HL-60 (cell line): ENCODE data around the gene MOGAT3.

ENCODE experiments used
- DNase-seq, 2 experiments: peaks; one replicate each; pipeline ENCODE4 v3.0.0-alpha.2; 2010 to 2020; ENCODE audit warnings: low read depth in 1 of 2, low spot score in 1 of 2
- H3K27ac ChIP-seq: fragments of 250-450 bp; sonication (Bioruptor Pico); replicated peaks from 2 replicates; pipeline ENCODE4 v1.5.1; 2020; ENCODE audit warnings: mild to moderate bottlenecking, moderate library complexity
- H3K27me3 ChIP-seq: fragments of 250-450 bp; sonication (Bioruptor Pico); 2 replicates; pipeline ENCODE4 v1.5.1; 2021; ENCODE audit warnings: mild to moderate bottlenecking, moderate library complexity; ENCODE audit not compliant: insufficient read depth, poor library complexity, severe bottlenecking
- H3K4me3 ChIP-seq: replicated peaks from 2 replicates; pipeline ENCODE4 v1.5.1; 2011; ENCODE audit warnings: mild to moderate bottlenecking, control low read depth, low read length; ENCODE audit not compliant: insufficient read depth
- CTCF ChIP-seq: IDR thresholded peaks from one replicate; pipeline ENCODE4 v1.5.1; 2011; ENCODE audit warnings: low read length, control low read depth, inconsistent platforms; ENCODE audit not compliant: insufficient read depth
- GABPA ChIP-seq: IDR thresholded peaks from 2 replicates; pipeline ENCODE4 v1.6.1; 2012; ENCODE audit warnings: low read depth
- POLR2AphosphoS5 ChIP-seq: IDR thresholded peaks from 2 replicates; pipeline ENCODE4 v1.6.1; 2012; ENCODE audit warnings: low read depth
- SPI1 ChIP-seq: IDR thresholded peaks from 2 replicates; pipeline ENCODE4 v1.6.1; 2012; ENCODE audit warnings: low read depth, mild to moderate bottlenecking, borderline replicate concordance
- TF ChIP-seq, protein P1 (sequence below): IDR thresholded peaks from 2 replicates; pipeline ENCODE4 v1.6.1; 2012; ENCODE audit warnings: low read depth; ENCODE audit not compliant: insufficient replicate concordance

MOGAT3 gene

GRCh38 chr7:101233907-101234547 lies 33.2 kb upstream of the MOGAT3 start:
- Histone ChIP-seq H3K27me3 (no peaks in the 10 kb centered on the region), H3K27ac (no peak overlapping the region), H3K4me3 (no peak overlapping the region)
- DNase-seq: no peak
- TF ChIP-seq SPI1: no peak
- no peak for TF ChIP-seq GABPA
- TF ChIP-seq POLR2AphosphoS5: no peak
- TF ChIP-seq, protein P1, sequence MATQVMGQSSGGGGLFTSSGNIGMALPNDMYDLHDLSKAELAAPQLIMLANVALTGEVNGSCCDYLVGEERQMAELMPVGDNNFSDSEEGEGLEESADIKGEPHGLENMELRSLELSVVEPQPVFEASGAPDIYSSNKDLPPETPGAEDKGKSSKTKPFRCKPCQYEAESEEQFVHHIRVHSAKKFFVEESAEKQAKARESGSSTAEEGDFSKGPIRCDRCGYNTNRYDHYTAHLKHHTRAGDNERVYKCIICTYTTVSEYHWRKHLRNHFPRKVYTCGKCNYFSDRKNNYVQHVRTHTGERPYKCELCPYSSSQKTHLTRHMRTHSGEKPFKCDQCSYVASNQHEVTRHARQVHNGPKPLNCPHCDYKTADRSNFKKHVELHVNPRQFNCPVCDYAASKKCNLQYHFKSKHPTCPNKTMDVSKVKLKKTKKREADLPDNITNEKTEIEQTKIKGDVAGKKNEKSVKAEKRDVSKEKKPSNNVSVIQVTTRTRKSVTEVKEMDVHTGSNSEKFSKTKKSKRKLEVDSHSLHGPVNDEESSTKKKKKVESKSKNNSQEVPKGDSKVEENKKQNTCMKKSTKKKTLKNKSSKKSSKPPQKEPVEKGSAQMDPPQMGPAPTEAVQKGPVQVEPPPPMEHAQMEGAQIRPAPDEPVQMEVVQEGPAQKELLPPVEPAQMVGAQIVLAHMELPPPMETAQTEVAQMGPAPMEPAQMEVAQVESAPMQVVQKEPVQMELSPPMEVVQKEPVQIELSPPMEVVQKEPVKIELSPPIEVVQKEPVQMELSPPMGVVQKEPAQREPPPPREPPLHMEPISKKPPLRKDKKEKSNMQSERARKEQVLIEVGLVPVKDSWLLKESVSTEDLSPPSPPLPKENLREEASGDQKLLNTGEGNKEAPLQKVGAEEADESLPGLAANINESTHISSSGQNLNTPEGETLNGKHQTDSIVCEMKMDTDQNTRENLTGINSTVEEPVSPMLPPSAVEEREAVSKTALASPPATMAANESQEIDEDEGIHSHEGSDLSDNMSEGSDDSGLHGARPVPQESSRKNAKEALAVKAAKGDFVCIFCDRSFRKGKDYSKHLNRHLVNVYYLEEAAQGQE: no peak
- no peak for TF ChIP-seq CTCF

DNA sequence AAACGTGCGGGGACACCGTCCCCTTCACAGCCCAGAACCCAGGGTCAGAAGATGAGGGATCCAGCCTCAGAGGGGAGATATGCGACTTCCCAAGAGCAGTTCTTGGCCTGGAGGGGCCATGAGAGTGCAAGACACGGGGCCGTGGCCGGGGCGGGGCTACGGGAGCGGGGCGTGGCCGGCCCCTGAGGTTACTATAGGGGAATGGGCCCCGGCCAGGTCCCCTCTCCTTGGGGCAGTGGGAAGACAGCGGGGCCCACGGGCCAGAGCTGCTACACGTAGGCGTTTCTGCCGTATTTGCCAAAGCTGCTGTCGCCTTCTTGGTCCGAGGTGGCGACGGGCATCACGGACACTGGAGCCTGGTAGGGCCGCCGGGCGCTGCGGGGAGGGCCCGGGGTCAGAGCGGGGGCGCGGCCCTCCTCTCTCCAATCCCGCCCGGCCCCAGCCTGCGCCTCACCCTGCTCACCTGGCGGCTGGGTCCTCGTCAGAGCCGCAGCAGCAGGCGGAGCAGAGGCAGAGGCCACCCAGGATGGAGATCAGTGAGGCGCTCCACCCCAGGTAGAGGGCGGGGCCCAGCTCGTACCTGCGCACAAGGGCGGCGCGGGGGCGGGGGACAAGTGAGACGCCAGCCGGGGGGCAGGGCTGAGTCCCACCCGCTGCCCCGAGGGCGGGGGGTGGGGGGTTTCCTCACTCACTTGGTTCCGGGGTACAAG lies 31.5 kb upstream of the MOGAT3 start:
- no peak for DNase-seq
- TF ChIP-seq POLR2AphosphoS5: no peak
- no peak for TF ChIP-seq SPI1
- TF ChIP-seq, protein P1: no peak
- no peak for TF ChIP-seq GABPA
- no peak for TF ChIP-seq CTCF
- Histone ChIP-seq H3K4me3 (no peak overlapping the region), H3K27ac (no peak overlapping the region), H3K27me3 (no peaks in the 10 kb centered on the region)

DNA sequence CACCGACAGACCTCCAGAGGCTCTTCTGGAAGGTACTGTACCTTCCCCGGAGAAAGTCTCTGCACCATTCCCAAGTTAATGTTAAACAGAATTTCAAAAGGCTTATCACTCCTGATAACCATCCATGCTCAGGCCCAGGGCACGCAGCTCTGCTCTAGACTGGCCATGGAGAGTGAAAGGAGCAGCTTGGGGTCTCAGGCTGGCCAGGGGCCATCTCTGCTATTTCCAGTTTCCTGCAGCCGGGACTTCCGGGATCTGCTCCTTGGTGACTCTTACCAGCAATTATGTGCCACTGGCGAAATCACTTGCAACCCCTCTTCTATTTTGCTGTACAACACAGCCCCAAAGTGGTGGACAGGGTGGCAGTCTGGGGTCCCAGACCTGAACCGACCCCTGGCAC lies 30.8 kb upstream of the MOGAT3 start:
- no peak overlapping the region for H3K27ac ChIP-seq
- TF ChIP-seq CTCF (no peak), POLR2AphosphoS5 (no peak), SPI1 (no peak), GABPA (no peak)
- TF ChIP-seq, protein P1: no peak
- no peak overlapping the region for H3K4me3 ChIP-seq
- DNase-seq: no peak
- H3K27me3 ChIP-seq: no peaks in the 10 kb centered on the region
